PC-3 (cell line): ENCODE measurements around the gene CCDC112. TPM values are rescaled to one million over a fixed set of nuclear protein-coding genes. Genes with fewer than 3 reads are reported as not detected.

Experiments
- ATAC-seq: fragments of 200-7000 bp; cut with Tn5 transposase; 2 replicates; pipeline ENCODE4 v1.9.1; 2020; ENCODE audit warnings: mild to moderate bottlenecking, moderate library complexity
- BruUV-seq: library from RNA; stranded (reverse); fragments of 400-500 nt; replicated peaks from 2 replicates; lab custom pipeline; 2021; lab: Mats Ljungman, UMichigan
- CTCF ChIA-PET: fragments of 300-600 bp; sonication (Branson Sonifier 250); formaldehyde crosslinking; loops from one replicate; lab custom pipeline; 2022; ENCODE audit warnings: antibody characterized with exemption; lab: Charles Lee
- POLR2A ChIA-PET: fragments of 300-600 bp; sonication (Branson Sonifier 250); formaldehyde crosslinking; loops from one replicate; lab custom pipeline; 2022; ENCODE audit warnings: antibody characterized with exemption; ENCODE audit not compliant: unreplicated experiment; lab: Charles Lee
- DNase-seq: peaks from one replicate; pipeline ENCODE4 v3.0.0-alpha.2; 2015
- H2AFZ ChIP-seq: fragments of 300-600 bp; sonication (generic); 2 replicates; pipeline ENCODE4 v1.6.0; 2016; ENCODE audit warnings: antibody characterized with exemption, low read length
- H3F3A ChIP-seq: fragments of 300-600 bp; sonication (generic); one replicate; pipeline ENCODE4 v1.6.0; 2017; ENCODE audit warnings: antibody characterized with exemption, low read length, control low read depth, mild to moderate bottlenecking; ENCODE audit not compliant: unreplicated experiment
- H3K27ac ChIP-seq: fragments of 300-600 bp; sonication (generic); 2 replicates; pipeline ENCODE4 v1.5.1; 2016; ENCODE audit warnings: mild to moderate bottlenecking, low read length
- H3K27me3 ChIP-seq: fragments of 300-600 bp; sonication (generic); 2 replicates; pipeline ENCODE4 v1.6.1; 2016; ENCODE audit warnings: low read length, mixed read lengths
- H3K36me3 ChIP-seq: fragments of 300-600 bp; sonication (generic); 2 replicates; pipeline ENCODE4 v1.6.1; 2016; ENCODE audit warnings: low read depth, mixed run types, low read length, mixed read lengths
- H3K4me1 ChIP-seq: fragments of 300-600 bp; sonication (generic); 2 replicates; pipeline ENCODE4 v1.5.1; 2016; ENCODE audit warnings: low read length; ENCODE audit not compliant: insufficient read depth
- H3K4me2 ChIP-seq: fragments of 300-600 bp; sonication (generic); 2 replicates; pipeline ENCODE4 v1.6.0; 2016; ENCODE audit warnings: low read length
- H3K4me3 ChIP-seq: fragments of 300-600 bp; sonication (generic); 2 replicates; pipeline ENCODE4 v1.5.1; 2016; ENCODE audit warnings: mild to moderate bottlenecking, low read length, mixed read lengths
- H3K79me2 ChIP-seq: fragments of 300-600 bp; sonication (generic); 2 replicates; pipeline ENCODE4 v1.6.1; 2017; ENCODE audit warnings: low read length, mixed read lengths
- H3K9ac ChIP-seq: fragments of 300-600 bp; sonication (generic); 2 replicates; pipeline ENCODE4 v1.6.0; 2016; ENCODE audit warnings: mild to moderate bottlenecking, low read length
- H3K9me2 ChIP-seq: fragments of 300-600 bp; sonication (generic); replicated peaks from 2 replicates; pipeline ENCODE4 v1.6.1; 2016; ENCODE audit warnings: mixed run types, low read length, mixed read lengths
- H3K9me3 ChIP-seq: fragments of 300-600 bp; sonication (generic); 2 replicates; pipeline ENCODE4 v1.6.1; 2016; ENCODE audit warnings: low read length, mixed read lengths
- H4K20me1 ChIP-seq: fragments of 300-600 bp; sonication (generic); 2 replicates; pipeline ENCODE4 v1.6.1; 2016; ENCODE audit warnings: low read length, mixed read lengths
- CTCF ChIP-seq: fragments of 300-600 bp; sonication (generic); conservative IDR thresholded peaks from 2 replicates; pipeline ENCODE4 v1.5.1; 2017; ENCODE audit warnings: antibody characterized with exemption, low read depth, mild to moderate bottlenecking, low read length
- EZH2 ChIP-seq: fragments of 300-600 bp; sonication (generic); IDR thresholded peaks from one replicate; pipeline ENCODE4 v1.6.1; 2017; ENCODE audit warnings: antibody characterized with exemption, mild to moderate bottlenecking, low read length; ENCODE audit not compliant: unreplicated experiment
- EZH2phosphoT487 ChIP-seq: fragments of 300-600 bp; sonication (generic); IDR thresholded peaks from 2 replicates; pipeline ENCODE4 v1.6.1; 2018; ENCODE audit warnings: mild to moderate bottlenecking, antibody characterized with exemption, low read length, borderline replicate concordance
- intact Hi-C: fragments of 100-400 bp; cut with micrococcal nuclease; formaldehyde crosslinking; loops from 2 replicates; pipeline ENCODE4 v1.9.0; 2023
- total RNA-seq: library from RNA; depleted of rRNA; stranded (reverse); fragments of >200 nt; gene quantifications from 2 replicates; pipeline ENCODE4 v1.2.3, GENCODE V29; 2014

The CCDC112 gene
- total RNA-seq, 1 experiment from 2014 or later, result 6.9 TPM

GRCh38 chr5:115246361-115246991, 50.0 kb downstream of the CCDC112 start:
- ATAC-seq, result peak; percentile 66
- intact Hi-C loops, result loop anchor here (1.0 to 5.0 kb wide), 3 partner anchors 74 to 1634 kb away; no protein-coding TSS in a partner anchor
- no peak overlapping the region for H3K4me2 ChIP-seq
- CTCF ChIA-PET, result interaction anchor here (1.0 kb wide), 1 partner anchor 149 kb away, joined by 6 read pairs; no protein-coding TSS in a partner anchor
- H3K4me3 ChIP-seq, result no peak overlapping the region
- no peak overlapping the region for H3K27ac ChIP-seq
- TF ChIP-seq CTCF (peak; percentile 86), EZH2 (no peak)
- no TSS peak for BruUV-seq
- no peaks in the 10 kb centered on the region for H3K9me2 ChIP-seq
- H3F3A ChIP-seq, result no peaks in the 10 kb centered on the region
- H3K9ac ChIP-seq, result no peak overlapping the region
- peaks cover 13% of the 10 kb centered on the region for H4K20me1 ChIP-seq
- POLR2A ChIA-PET, result no interaction called here
- no peaks in the 10 kb centered on the region for H3K27me3 ChIP-seq
- H3K4me1 ChIP-seq, result peaks cover 20% of the 10 kb centered on the region
- no peaks in the 10 kb centered on the region for H3K9me3 ChIP-seq
- peaks cover 14% of the 10 kb centered on the region; the same call in 1 of the 2 replicates for H3K79me2 ChIP-seq
- DNase-seq, result peak; percentile 71
- H2AFZ ChIP-seq, result no peak overlapping the region
- H3K36me3 ChIP-seq, result peaks cover 17% of the 10 kb centered on the region

GRCh38 chr5:115243412-115243811, 53.0 kb downstream of the CCDC112 start:
- 0 out of 2 replicates have a peak overlapping the region, but pooled peaks have one; percentile 1 for H3K27ac ChIP-seq
- CTCF ChIA-PET, result interaction anchor here (0.7 kb wide), 1 partner anchor 235 kb away, joined by 3 read pairs; no protein-coding TSS in a partner anchor
- no TSS peak for BruUV-seq
- peaks cover 9% of the 10 kb centered on the region; the same call in 1 of the 2 replicates for H3K79me2 ChIP-seq
- H3F3A ChIP-seq, result no peaks in the 10 kb centered on the region
- H4K20me1 ChIP-seq, result peaks cover 13% of the 10 kb centered on the region
- POLR2A ChIA-PET, result no interaction called here
- no peaks in the 10 kb centered on the region for H3K27me3 ChIP-seq
- DNase-seq, result peak; percentile 70
- TF ChIP-seq CTCF (no peak), EZH2phosphoT487 (no peak), EZH2 (no peak)
- H3K36me3 ChIP-seq, result peaks cover 11% of the 10 kb centered on the region
- intact Hi-C loops, result no loop called here
- peaks cover 20% of the 10 kb centered on the region for H3K4me1 ChIP-seq
- H3K9ac ChIP-seq, result no peak overlapping the region
- H3K4me2 ChIP-seq, result peak overlapping the region; percentile 33
- no peaks in the 10 kb centered on the region for H3K9me2 ChIP-seq
- no peaks in the 10 kb centered on the region for H3K9me3 ChIP-seq
- peak; percentile 92 for ATAC-seq
- no peak overlapping the region for H3K4me3 ChIP-seq
- no peak overlapping the region for H2AFZ ChIP-seq
